Nephron progenitor cell (in vitro differentiated cells): ENCODE measurements around the gene OXER1.
A peak's percentile ranks its signal among the peaks of the same experiment; 100 is the strongest.

ENCODE experiments used
- DNase-seq: peaks from one replicate; pipeline ENCODE4 v3.0.0; 2021
- H3K27ac Mint-ChIP-seq: 2 replicates; pipeline ENCODE4 v1.8.0; 2021; ENCODE audit warnings: mild to moderate bottlenecking, moderate library complexity, mixed read lengths
- H3K27me3 Mint-ChIP-seq: 2 replicates; pipeline ENCODE4 v1.8.0; 2021; ENCODE audit warnings: mild to moderate bottlenecking, low read depth, mixed read lengths; ENCODE audit not compliant: poor library complexity
- H3K36me3 Mint-ChIP-seq: 2 replicates; pipeline ENCODE4 v1.8.0; 2021; ENCODE audit warnings: low read depth, mixed read lengths
- H3K4me1 Mint-ChIP-seq: 2 replicates; pipeline ENCODE4 v1.8.0; 2021; ENCODE audit warnings: mixed read lengths
- H3K4me3 Mint-ChIP-seq: 2 replicates; pipeline ENCODE4 v1.8.0; 2021; ENCODE audit warnings: mild to moderate bottlenecking, moderate library complexity, mixed read lengths
- H3K9me3 Mint-ChIP-seq: 2 replicates; pipeline ENCODE4 v1.8.0; 2021; ENCODE audit warnings: mild to moderate bottlenecking, moderate library complexity, mixed read lengths
- CTCF ChIP-seq: fragments of 200-600 bp; sonication (generic); IDR thresholded peaks from 2 replicates; pipeline ENCODE4 v1.5.0; 2021; ENCODE audit warnings: antibody characterized with exemption

OXER1 gene

GRCh38 chr2:42770288-42771131 lies 6.6 kb upstream of the OXER1 start:
- Mint-ChIP-seq H3K4me3 (no peak overlapping the region), H3K36me3 (peaks cover 10% of the 10 kb centered on the region), H3K27me3 (peaks cover 10% of the 10 kb centered on the region), H3K4me1 (peaks cover 11% of the 10 kb centered on the region), H3K27ac (no peak overlapping the region), H3K9me3 (peaks cover 4% of the 10 kb centered on the region)
- peak; percentile 42 for DNase-seq
- TF ChIP-seq CTCF, result peak; percentile 54

- TF ChIP-seq CTCF, result no peak
Observed at GRCh38 chr2:42769583-42770287, 5.8 kb upstream of the OXER1 start.

GRCh38 chr2:42768706-42769256 lies 4.8 kb upstream of the OXER1 start:
- peaks cover 9% of the 10 kb centered on the region for H3K27me3 Mint-ChIP-seq
- H3K9me3 Mint-ChIP-seq, result no peaks in the 10 kb centered on the region
- H3K27ac Mint-ChIP-seq, result no peak overlapping the region
- H3K4me1 Mint-ChIP-seq, result peaks cover 11% of the 10 kb centered on the region
- peaks cover 2% of the 10 kb centered on the region for H3K36me3 Mint-ChIP-seq
- no peak overlapping the region for H3K4me3 Mint-ChIP-seq
- TF ChIP-seq CTCF, result no peak
- no peak for DNase-seq

More at GRCh38 chr2:42769583-42770287, 5.8 kb upstream of the OXER1 start:
- no peak for DNase-seq
- Mint-ChIP-seq H3K27ac (peak overlapping the region; percentile 73), H3K36me3 (peaks cover 5% of the 10 kb centered on the region), H3K9me3 (no peaks in the 10 kb centered on the region), H3K27me3 (peaks cover 7% of the 10 kb centered on the region), H3K4me3 (no peak overlapping the region), H3K4me1 (peaks cover 11% of the 10 kb centered on the region)

GRCh38 chr2:42767899-42768705 lies 4.2 kb upstream of the OXER1 start:
- DNase-seq, result no peak
- H3K27ac Mint-ChIP-seq, result no peak overlapping the region

More at GRCh38 chr2:42767899-42768705, 4.2 kb upstream of the OXER1 start:
- no peaks in the 10 kb centered on the region for H3K9me3 Mint-ChIP-seq
- peaks cover 1% of the 10 kb centered on the region for H3K36me3 Mint-ChIP-seq
- peaks cover 11% of the 10 kb centered on the region for H3K4me1 Mint-ChIP-seq
- no peak for TF ChIP-seq CTCF
- H3K4me3 Mint-ChIP-seq, result no peak overlapping the region
- H3K27me3 Mint-ChIP-seq, result peaks cover 9% of the 10 kb centered on the region
